Activated naive CD4-positive, alpha-beta T cell treated with anti-CD3 and anti-CD28 coated beads for 36 hours (primary cell): ENCODE results near the gene PCDHGC3. TPM values are rescaled to one million over a fixed set of nuclear protein-coding genes. Genes with fewer than 3 reads are reported as not detected.

ENCODE experiments used
- CTCF ChIA-PET: fragments of 350-600 bp; sonication (Branson Sonifier 250); formaldehyde crosslinking; loops from one replicate; lab custom pipeline; 2021; ENCODE audit warnings: antibody characterized with exemption; lab: Charles Lee
- DNase-seq: peaks from one replicate; pipeline ENCODE4 v3.0.0-alpha.2; 2020
- H3K27ac Mint-ChIP-seq: one replicate; pipeline ENCODE4 v1.8.0; 2021; ENCODE audit warnings: mild to moderate bottlenecking, mixed read lengths
- H3K27me3 Mint-ChIP-seq: one replicate; pipeline ENCODE4 v1.8.0; 2021; ENCODE audit warnings: low read depth, mixed read lengths
- H3K36me3 Mint-ChIP-seq: one replicate; pipeline ENCODE4 v1.8.0; 2021; ENCODE audit warnings: low read depth, mixed read lengths
- H3K4me1 Mint-ChIP-seq: one replicate; pipeline ENCODE4 v1.8.0; 2021; ENCODE audit warnings: low read depth, mixed read lengths
- H3K4me3 Mint-ChIP-seq: one replicate; pipeline ENCODE4 v1.8.0; 2021; ENCODE audit warnings: mild to moderate bottlenecking, moderate library complexity, mixed read lengths
- H3K9me3 Mint-ChIP-seq: one replicate; pipeline ENCODE4 v1.8.0; 2021; ENCODE audit warnings: mixed read lengths
- intact Hi-C: fragments of 100-400 bp; cut with micrococcal nuclease; formaldehyde crosslinking; loops from one replicate; pipeline ENCODE4 v1.15.1; 2023
- total RNA-seq, 2 experiments: library from RNA; stranded (reverse); gene quantifications; one replicate each; pipeline ENCODE4 v1.2.3, GENCODE V29; 2021

Gene PCDHGC3
- total RNA-seq, 2 experiments from 2014 or later: 0.12 to 0.17 TPM

DNA sequence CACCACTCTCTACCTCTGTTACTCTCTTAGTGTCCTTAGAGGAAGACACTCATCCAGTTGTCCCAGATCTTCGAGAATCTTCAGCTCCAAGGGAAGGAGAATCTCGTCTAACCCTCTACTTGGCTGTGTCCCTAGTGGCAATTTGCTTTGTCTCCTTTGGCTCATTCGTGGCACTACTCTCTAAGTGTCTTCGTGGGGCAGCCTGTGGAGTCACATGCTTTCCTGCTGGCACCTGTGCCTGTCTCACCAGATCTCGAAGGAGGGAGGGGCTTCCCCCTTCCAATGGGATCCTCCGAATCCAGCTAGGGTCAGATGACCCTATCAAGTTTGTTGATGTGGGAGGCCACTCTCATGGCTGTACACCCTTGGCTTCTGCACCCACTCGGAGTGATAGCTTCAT is 11.4 kb downstream of the PCDHGC3 start:
- peaks cover 86% of the 10 kb centered on the region for H3K27me3 Mint-ChIP-seq

GRCh38 chr5:141488591-141489561 is 13.1 kb downstream of the PCDHGC3 start, which contains the start of gene PCDHGC5:
Gene PCDHGC5, plus strand, starts transcription at chr5:141489081. Its CDS starts 160 bp downstream, at chr5:141489241.
- Mint-ChIP-seq H3K9me3 (no peaks in the 10 kb centered on the region), H3K36me3 (no peaks in the 10 kb centered on the region)

More for the DNA sequence above, 11.4 kb downstream of the PCDHGC3 start:
- Mint-ChIP-seq H3K27ac (no peak overlapping the region), H3K4me3 (no peak overlapping the region), H3K9me3 (no peaks in the 10 kb centered on the region), H3K36me3 (no peaks in the 10 kb centered on the region), H3K4me1 (peaks cover 12% of the 10 kb centered on the region)
- CTCF ChIA-PET: interaction anchor here (0.7 to 1.3 kb wide), 2 partner anchors 25 to 26 kb away, joined by 3 read pairs; no protein-coding TSS in a partner anchor
- intact Hi-C loops: no loop called here
- DNase-seq: no peak

DNA sequence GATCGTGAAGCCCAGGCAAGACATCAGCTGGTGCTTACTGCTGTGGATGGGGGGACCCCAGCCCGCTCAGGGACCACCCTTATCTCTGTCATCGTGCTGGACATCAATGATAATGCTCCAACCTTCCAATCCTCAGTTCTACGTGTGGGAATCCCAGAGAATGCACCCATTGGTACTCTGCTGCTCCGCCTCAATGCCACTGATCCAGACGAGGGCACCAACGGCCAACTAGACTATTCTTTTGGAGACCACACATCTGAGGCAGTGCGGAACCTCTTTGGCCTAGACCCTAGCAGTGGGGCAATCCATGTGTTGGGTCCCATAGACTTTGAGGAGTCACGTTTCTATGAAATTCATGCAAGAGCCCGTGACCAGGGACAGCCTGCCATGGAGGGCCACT is 14.1 kb downstream of the PCDHGC3 start:
- CTCF ChIA-PET: interaction anchor here (1.5 kb wide), 1 partner anchor 74 kb away, joined by 4 read pairs; no protein-coding TSS in a partner anchor
- Mint-ChIP-seq H3K27ac (no peak overlapping the region), H3K9me3 (no peaks in the 10 kb centered on the region), H3K27me3 (peaks cover 80% of the 10 kb centered on the region), H3K4me3 (no peak overlapping the region), H3K4me1 (peaks cover 11% of the 10 kb centered on the region), H3K36me3 (no peaks in the 10 kb centered on the region)
- DNase-seq: no peak
- intact Hi-C loops: no loop called here

More at GRCh38 chr5:141488591-141489561, 13.1 kb downstream of the PCDHGC3 start, which contains the start of gene PCDHGC5:
- peaks cover 14% of the 10 kb centered on the region for H3K4me1 Mint-ChIP-seq
- no peak for DNase-seq
- intact Hi-C loops: no loop called here
- CTCF ChIA-PET: interaction anchor here (0.7 to 1.5 kb wide), 5 partner anchors 13 to 75 kb away, joined by 3 to 4 read pairs (median 3); partner anchors contain the start of gene PCDHGC3
- no peak within 1 kb of the TSS for H3K27ac Mint-ChIP-seq
- no peak within 1 kb of the TSS for H3K4me3 Mint-ChIP-seq
- H3K27me3 Mint-ChIP-seq: peaks cover 81% of the 10 kb centered on the region

DNA sequence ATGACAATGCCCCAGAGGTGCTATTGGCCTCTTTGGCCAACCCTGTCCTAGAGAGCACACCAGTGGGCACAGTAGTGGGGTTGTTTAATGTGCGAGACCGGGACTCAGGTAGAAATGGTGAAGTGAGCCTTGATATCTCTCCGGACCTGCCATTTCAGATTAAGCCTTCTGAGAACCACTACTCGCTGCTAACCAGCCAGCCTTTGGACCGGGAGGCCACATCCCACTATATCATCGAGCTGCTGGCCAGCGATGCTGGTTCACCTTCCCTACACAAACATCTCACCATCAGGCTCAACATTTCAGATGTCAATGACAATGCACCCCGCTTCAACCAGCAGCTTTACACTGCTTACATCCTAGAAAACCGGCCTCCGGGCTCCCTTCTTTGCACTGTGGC is 14.5 kb downstream of the PCDHGC3 start:
- Mint-ChIP-seq H3K27me3 (peaks cover 78% of the 10 kb centered on the region), H3K27ac (no peak overlapping the region), H3K9me3 (no peaks in the 10 kb centered on the region), H3K36me3 (no peaks in the 10 kb centered on the region), H3K4me3 (no peak overlapping the region), H3K4me1 (peaks cover 7% of the 10 kb centered on the region)
- CTCF ChIA-PET: interaction anchor here (1.5 kb wide), 1 partner anchor 74 kb away, joined by 4 read pairs; no protein-coding TSS in a partner anchor
- DNase-seq: no peak
- intact Hi-C loops: no loop called here

DNA sequence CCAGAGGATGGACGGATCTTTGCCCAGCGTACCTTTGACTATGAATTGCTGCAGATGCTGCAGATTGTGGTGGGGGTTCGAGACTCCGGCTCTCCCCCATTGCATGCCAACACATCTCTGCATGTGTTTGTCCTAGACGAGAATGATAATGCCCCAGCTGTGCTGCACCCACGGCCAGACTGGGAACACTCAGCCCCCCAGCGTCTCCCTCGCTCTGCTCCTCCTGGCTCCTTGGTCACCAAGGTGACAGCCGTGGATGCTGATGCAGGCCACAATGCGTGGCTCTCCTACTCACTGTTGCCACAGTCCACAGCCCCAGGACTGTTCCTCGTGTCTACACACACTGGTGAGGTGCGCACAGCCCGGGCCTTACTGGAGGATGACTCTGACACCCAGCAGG is 15.0 kb downstream of the PCDHGC3 start:
- no peak for DNase-seq
- Mint-ChIP-seq H3K27me3 (peaks cover 78% of the 10 kb centered on the region), H3K36me3 (no peaks in the 10 kb centered on the region), H3K4me3 (no peak overlapping the region), H3K4me1 (peaks cover 5% of the 10 kb centered on the region), H3K27ac (no peak overlapping the region), H3K9me3 (no peaks in the 10 kb centered on the region)
- CTCF ChIA-PET: no interaction called here
- intact Hi-C loops: no loop called here

- Mint-ChIP-seq H3K9me3 (no peaks in the 10 kb centered on the region), H3K27me3 (peaks cover 75% of the 10 kb centered on the region), H3K27ac (no peak overlapping the region), H3K36me3 (no peaks in the 10 kb centered on the region), H3K4me1 (peaks cover 5% of the 10 kb centered on the region), H3K4me3 (peak overlapping the region; percentile 59)
- CTCF ChIA-PET: interaction anchor here (1.0 to 4.1 kb wide), 2 partner anchors 20 to 73 kb away, joined by 3 to 24 read pairs; no protein-coding TSS in a partner anchor
- intact Hi-C loops: loop anchor here (1.0 kb wide), 1 partner anchor 21 kb away; no protein-coding TSS in a partner anchor
- no peak for DNase-seq
Observed at GRCh38 chr5:141491323-141492167, 15.8 kb downstream of the PCDHGC3 start.

- peaks cover 67% of the 10 kb centered on the region for H3K27me3 Mint-ChIP-seq
- no peak overlapping the region for H3K27ac Mint-ChIP-seq
- no peaks in the 10 kb centered on the region for H3K9me3 Mint-ChIP-seq
- H3K4me1 Mint-ChIP-seq: peaks cover 5% of the 10 kb centered on the region
- intact Hi-C loops: loop anchor here (1.0 kb wide), 1 partner anchor 20 kb away; no protein-coding TSS in a partner anchor
- DNase-seq: peak; percentile 20
- H3K4me3 Mint-ChIP-seq: peak overlapping the region; percentile 59
- CTCF ChIA-PET: interaction anchor here (0.9 to 4.1 kb wide), 4 partner anchors 19 to 72 kb away, joined by 3 to 24 read pairs (median 4); no protein-coding TSS in a partner anchor
- no peaks in the 10 kb centered on the region for H3K36me3 Mint-ChIP-seq
Observed at GRCh38 chr5:141492168-141492885, 16.6 kb downstream of the PCDHGC3 start.

DNA sequence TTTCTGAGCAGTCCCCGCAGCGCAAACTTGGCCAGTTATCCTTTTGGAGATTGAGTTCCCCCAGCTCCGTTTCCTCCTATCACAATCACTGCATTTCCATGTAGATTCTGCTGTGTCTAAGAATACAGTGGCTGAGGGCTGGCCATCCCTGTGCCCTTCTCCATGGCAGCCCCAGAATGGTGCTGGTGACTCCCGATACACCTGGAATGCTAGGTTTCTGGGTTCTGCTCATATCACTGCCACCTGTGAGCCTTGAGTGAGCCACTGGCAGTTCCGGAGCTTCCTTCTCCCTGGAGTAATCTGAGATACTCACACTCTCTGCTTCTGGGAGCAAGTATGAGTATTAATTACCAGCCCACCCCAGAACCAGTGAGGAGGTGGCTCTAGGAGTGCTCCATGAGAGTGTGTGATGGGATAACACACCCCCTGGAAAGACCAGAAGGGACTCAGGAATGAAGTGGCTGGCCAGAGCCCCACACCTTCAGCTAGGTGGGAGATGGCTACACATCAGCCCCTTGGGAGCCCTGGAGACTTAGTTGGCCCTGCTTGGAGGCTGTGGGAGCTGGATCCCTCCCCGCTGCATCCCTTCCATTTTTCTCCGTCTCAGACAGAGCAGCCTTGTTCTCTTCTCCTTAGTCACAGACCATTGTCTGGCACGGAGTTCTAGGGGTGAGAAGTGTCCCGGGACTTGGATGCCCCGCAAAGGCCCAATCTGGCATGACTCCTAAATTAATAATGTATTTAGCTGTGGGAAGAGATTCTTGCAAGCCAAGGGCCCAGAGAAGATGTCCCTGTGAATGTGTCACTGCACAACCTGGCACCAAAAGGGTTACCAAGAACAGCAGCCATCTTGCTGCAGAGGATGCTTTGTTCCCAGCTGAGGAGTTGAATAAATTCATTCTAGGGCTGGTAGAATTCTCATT is 18.0 kb downstream of the PCDHGC3 start:
- CTCF ChIA-PET: interaction anchor here (1.0 to 4.1 kb wide), 6 partner anchors 14 to 124 kb away, joined by 3 to 24 read pairs (median 3); partner anchors contain the start of gene PCDHGB3
- no peak for DNase-seq
- H3K9me3 Mint-ChIP-seq: no peaks in the 10 kb centered on the region
- peaks cover 60% of the 10 kb centered on the region for H3K27me3 Mint-ChIP-seq
- no peaks in the 10 kb centered on the region for H3K36me3 Mint-ChIP-seq
- peaks cover 5% of the 10 kb centered on the region for H3K4me1 Mint-ChIP-seq
- intact Hi-C loops: no loop called here
- H3K4me3 Mint-ChIP-seq: no peak overlapping the region
- H3K27ac Mint-ChIP-seq: no peak overlapping the region

DNA sequence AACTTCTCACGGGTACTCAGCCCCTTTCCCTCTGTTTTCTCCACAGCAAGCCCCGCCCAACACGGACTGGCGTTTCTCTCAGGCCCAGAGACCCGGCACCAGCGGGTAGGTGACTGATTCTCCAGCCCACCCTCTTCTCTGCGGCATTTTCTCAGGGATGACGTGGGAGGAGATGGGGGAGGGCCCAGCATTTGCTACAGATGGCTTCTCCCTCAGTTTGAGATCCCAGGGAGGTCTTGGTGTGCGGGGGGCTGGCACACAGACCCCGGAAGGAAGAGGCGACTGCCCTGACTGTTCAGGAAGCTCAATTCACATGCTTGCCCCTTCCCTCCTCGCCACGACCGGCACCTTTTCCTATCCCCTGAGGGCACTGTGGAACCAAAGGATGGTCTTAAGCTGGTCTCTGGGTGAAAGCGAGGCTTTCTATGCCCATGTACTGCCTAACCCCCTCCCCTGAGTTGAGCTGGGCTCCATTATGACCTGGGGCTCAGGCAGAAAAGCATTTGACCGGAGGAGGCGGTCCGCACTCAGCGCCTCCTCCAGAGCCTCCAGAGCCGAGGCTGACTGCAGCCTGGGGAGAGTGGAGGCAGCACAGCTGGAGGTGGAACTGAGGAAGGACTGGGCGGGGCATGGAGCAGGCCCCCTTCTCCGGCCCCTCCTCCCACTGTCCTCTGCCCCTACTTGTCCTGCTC is 19.1 kb downstream of the PCDHGC3 start:
- CTCF ChIA-PET: interaction anchor here (1.1 to 4.1 kb wide), 3 partner anchors 17 to 84 kb away, joined by 3 to 24 read pairs (median 3); no protein-coding TSS in a partner anchor
- peaks cover 5% of the 10 kb centered on the region for H3K4me1 Mint-ChIP-seq
- peaks cover 54% of the 10 kb centered on the region for H3K27me3 Mint-ChIP-seq
- no peaks in the 10 kb centered on the region for H3K9me3 Mint-ChIP-seq
- H3K36me3 Mint-ChIP-seq: no peaks in the 10 kb centered on the region
- DNase-seq: no peak
- intact Hi-C loops: no loop called here
- H3K4me3 Mint-ChIP-seq: no peak overlapping the region
- H3K27ac Mint-ChIP-seq: no peak overlapping the region

- Mint-ChIP-seq H3K9me3 (no peaks in the 10 kb centered on the region), H3K27ac (no peak overlapping the region), H3K4me1 (peaks cover 5% of the 10 kb centered on the region), H3K4me3 (no peak overlapping the region), H3K36me3 (no peaks in the 10 kb centered on the region), H3K27me3 (peaks cover 51% of the 10 kb centered on the region)
- CTCF ChIA-PET: interaction anchor here (4.1 kb wide), 1 partner anchor 16 kb away, joined by 24 read pairs; no protein-coding TSS in a partner anchor
- no peak for DNase-seq
- intact Hi-C loops: no loop called here
Observed at GRCh38 chr5:141495453-141495811, 19.7 kb downstream of the PCDHGC3 start.
